Body of pancreas (tissue), 4 donors: ENCODE results near the gene PYGO2. TPM values are rescaled to one million over a fixed set of nuclear protein-coding genes. Genes with fewer than 3 reads are reported as not detected.
A peak's percentile ranks its signal among the peaks of the same experiment; 100 is the strongest.

Source experiments
- ATAC-seq: fragments of 150-250 bp; one replicate; pipeline ENCODE4 v1.9.1; 2016
- DNase-seq, 4 donors: peaks; one replicate each; pipeline ENCODE4 v3.0.0-alpha.2; 2019
- H3K27ac ChIP-seq, 4 donors: fragments of 200-600 bp; sonication (generic); 1 replicate in 3 of 4; 2 replicates in 1 of 4; pipeline versions ENCODE4 v1.5.1 to v1.6.1; 2016 to 2019; ENCODE audit warnings: mild to moderate bottlenecking in 1 of 4, mixed read lengths in 1 of 4, moderate library complexity in 1 of 4
- H3K27me3 ChIP-seq, 2 donors: fragments of 200-600 bp; sonication (generic); one replicate each; pipeline ENCODE4 v1.6.0; 2016; ENCODE audit warnings: mild to moderate bottlenecking in 1 of 2
- H3K36me3 ChIP-seq, 2 donors: fragments of 200-600 bp; sonication (generic); replicated peaks in 1 of 2; 2 replicates each; pipeline ENCODE4 v1.5.1; 2016; ENCODE audit warnings: low read depth in 2 of 2; ENCODE audit not compliant: insufficient read depth in 1 of 2
- H3K4me1 ChIP-seq: fragments of 200-600 bp; sonication (generic); one replicate; pipeline ENCODE4 v1.6.0; 2016
- H3K4me3 ChIP-seq, 2 donors: fragments of 200-600 bp; sonication (generic); 1 replicate in 1 of 2; 2 replicates in 1 of 2; pipeline ENCODE4 v1.5.1; 2016 to 2019
- H3K9me3 ChIP-seq, 3 donors: fragments of 200-600 bp; sonication (generic); 1 replicate in 2 of 3; 2 replicates in 1 of 3; pipeline ENCODE4 v1.5.1; 2016
- POLR2A ChIP-seq, 3 donors: fragments of 450-650 bp; IDR thresholded peaks; one replicate each; pipeline ENCODE4 v1.6.1; 2016; ENCODE audit warnings: antibody characterized with exemption in 3 of 3, mild to moderate bottlenecking in 2 of 3
- WGBS, 2 donors: methylation state at CpG; one replicate each; pipeline ENCODE4 v1.1.5; 2017; 5-methylcytosine and 5-hydroxymethylcytosine counted together
- intact Hi-C: fragments of 100-400 bp; cut with DNase I; formaldehyde crosslinking; loops from one replicate; pipeline ENCODE4 v1.15.1; 2023
- total RNA-seq, 2 donors: library from RNA; depleted of rRNA; stranded (reverse); fragments of >200 nt; gene quantifications; one replicate each; pipeline ENCODE4 v1.1.0, GENCODE V29; 2016
- TF ChIP-seq, protein P1 (sequence below), 7 experiments: fragments of 450-650 bp in 4 of 7; fragments of 200-600 bp in 3 of 7; sonication (generic) in 3 of 7; IDR thresholded peaks; one replicate each; pipeline ENCODE4 v1.5.1; 2016 to 2019; ENCODE audit warnings: antibody characterized with exemption in 7 of 7

Gene PYGO2
- total RNA-seq, 2 donors from 2014 or later: 10.9 to 15.2 TPM

- peak in 1 of 4 donors; percentile 31 for DNase-seq
- intact Hi-C loops: no loop called here
- Histone ChIP-seq H3K27ac (peak overlapping the region; percentile 12 to 83 (median 50)), H3K36me3 (peaks cover 0 to 4% of the 10 kb centered on the region in 2 donors), H3K9me3 (no peaks in the 10 kb centered on the region), H3K4me1 (peaks cover 55% of the 10 kb centered on the region), H3K4me3 (no peak overlapping the region), H3K27me3 (no peaks in the 10 kb centered on the region)
- no peak for ATAC-seq
- no peak for TF ChIP-seq POLR2A (IDR thresholded peaks at IDR 0.05)
- TF ChIP-seq, protein P1, sequence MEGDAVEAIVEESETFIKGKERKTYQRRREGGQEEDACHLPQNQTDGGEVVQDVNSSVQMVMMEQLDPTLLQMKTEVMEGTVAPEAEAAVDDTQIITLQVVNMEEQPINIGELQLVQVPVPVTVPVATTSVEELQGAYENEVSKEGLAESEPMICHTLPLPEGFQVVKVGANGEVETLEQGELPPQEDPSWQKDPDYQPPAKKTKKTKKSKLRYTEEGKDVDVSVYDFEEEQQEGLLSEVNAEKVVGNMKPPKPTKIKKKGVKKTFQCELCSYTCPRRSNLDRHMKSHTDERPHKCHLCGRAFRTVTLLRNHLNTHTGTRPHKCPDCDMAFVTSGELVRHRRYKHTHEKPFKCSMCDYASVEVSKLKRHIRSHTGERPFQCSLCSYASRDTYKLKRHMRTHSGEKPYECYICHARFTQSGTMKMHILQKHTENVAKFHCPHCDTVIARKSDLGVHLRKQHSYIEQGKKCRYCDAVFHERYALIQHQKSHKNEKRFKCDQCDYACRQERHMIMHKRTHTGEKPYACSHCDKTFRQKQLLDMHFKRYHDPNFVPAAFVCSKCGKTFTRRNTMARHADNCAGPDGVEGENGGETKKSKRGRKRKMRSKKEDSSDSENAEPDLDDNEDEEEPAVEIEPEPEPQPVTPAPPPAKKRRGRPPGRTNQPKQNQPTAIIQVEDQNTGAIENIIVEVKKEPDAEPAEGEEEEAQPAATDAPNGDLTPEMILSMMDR (IDR thresholded peaks at IDR 0.05): no peak
- WGBS, 2 donors: 15 to 21% methylated on average over 5 to 6 of the region's 6 CpGs
Observed at GRCh38 chr1:154956544-154956941, 5.0 kb downstream of the PYGO2 start.

GRCh38 chr1:154955718-154956543, 5.7 kb downstream of the PYGO2 start, which contains the start of gene PBXIP1:
Gene PBXIP1 (minus strand): TSS chr1:154956099. CDS start chr1:154953721, 2,378 bp downstream.
- 0% methylated on average over 18 of the region's 18 CpGs for WGBS, 2 donors
- ATAC-seq: peak; percentile 95
- Histone ChIP-seq H3K36me3 (peaks cover 0 to 4% of the 10 kb centered on the region in 2 donors), H3K4me3 (peak within 1 kb of the TSS in 1 of 2 donors; percentile 30), H3K9me3 (no peaks in the 10 kb centered on the region), H3K27ac (peak within 1 kb of the TSS; percentile 35 to 83 (median 65)), H3K27me3 (no peaks in the 10 kb centered on the region), H3K4me1 (peaks cover 52% of the 10 kb centered on the region)
- intact Hi-C loops: no loop called here
- TF ChIP-seq, protein P1 (IDR thresholded peaks at IDR 0.05): peak in 4 of 7 experiments; percentile 10 to 27 (median 16)
- peak in 2 of 3 donors; percentile 55 to 58 for TF ChIP-seq POLR2A (IDR thresholded peaks at IDR 0.05)
- peak; percentile 82 to 89 (median 83) for DNase-seq

DNA sequence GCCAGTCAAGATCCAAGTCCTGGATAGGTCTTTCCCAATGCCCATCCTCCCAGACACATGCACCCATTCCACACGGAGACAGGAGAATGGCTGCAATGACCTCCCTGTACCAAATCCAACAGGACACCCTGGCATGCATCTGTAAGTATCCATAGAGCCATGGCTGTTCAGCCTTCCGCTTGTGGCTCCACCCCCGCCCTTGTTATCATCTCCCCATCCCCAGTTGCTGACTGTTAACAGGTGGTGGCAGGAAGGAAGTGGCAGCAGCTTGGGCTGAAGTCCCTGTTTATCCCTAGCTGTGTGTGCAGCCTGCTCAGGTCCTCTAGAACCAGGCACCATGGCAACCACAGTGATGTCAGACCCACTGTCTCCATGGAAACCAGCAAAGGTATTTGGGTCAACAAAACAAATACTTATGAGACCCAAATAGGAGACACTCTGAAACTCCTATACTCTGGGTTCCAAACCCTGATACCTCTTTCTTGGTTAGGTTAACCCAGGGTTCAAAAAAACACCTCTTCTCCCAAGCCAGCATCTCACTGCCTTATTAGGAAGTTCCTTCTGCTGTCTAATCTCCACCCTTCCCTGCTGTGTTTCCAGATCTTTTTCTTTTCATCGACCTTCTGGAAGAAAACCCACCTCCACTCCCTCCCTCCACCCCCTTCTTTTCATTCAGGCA, 6.4 kb downstream of the PYGO2 start:
- no peak overlapping the region for H3K4me3 ChIP-seq
- DNase-seq: peak; percentile 45 to 76 (median 60)
- ATAC-seq: peak; percentile 38
- intact Hi-C loops: no loop called here
- peak overlapping the region in 3 of 4 donors; percentile 51 to 83 (median 79) for H3K27ac ChIP-seq
- H3K27me3 ChIP-seq: no peaks in the 10 kb centered on the region
- 11 to 12% methylated on average over 4 of the region's 4 CpGs for WGBS, 2 donors
- peaks cover 0 to 4% of the 10 kb centered on the region in 2 donors for H3K36me3 ChIP-seq
- TF ChIP-seq, protein P1 (IDR thresholded peaks at IDR 0.05): no peak
- no peak for TF ChIP-seq POLR2A (IDR thresholded peaks at IDR 0.05)
- H3K4me1 ChIP-seq: peaks cover 44% of the 10 kb centered on the region
- H3K9me3 ChIP-seq: no peaks in the 10 kb centered on the region

- no peaks in the 10 kb centered on the region for H3K27me3 ChIP-seq
- peaks cover 44% of the 10 kb centered on the region for H3K4me1 ChIP-seq
- WGBS, 2 donors: 59 to 73% methylated on average over 3 of the region's 3 CpGs
- H3K27ac ChIP-seq: peak overlapping the region in 1 of 4 donors; percentile 16
- no peak overlapping the region for H3K4me3 ChIP-seq
- intact Hi-C loops: no loop called here
- H3K9me3 ChIP-seq: no peaks in the 10 kb centered on the region
- H3K36me3 ChIP-seq: peaks cover 0 to 4% of the 10 kb centered on the region in 2 donors
- DNase-seq (no peak), ATAC-seq (no peak)
- TF ChIP-seq, protein P1 (IDR thresholded peaks at IDR 0.05): no peak
- no peak for TF ChIP-seq POLR2A (IDR thresholded peaks at IDR 0.05)
Observed at GRCh38 chr1:154954541-154954940, 7.0 kb downstream of the PYGO2 start.
